Heart right ventricle (tissue), 16 donors: ENCODE measurements around the gene GRPEL1. TPM values are rescaled to one million over a fixed set of nuclear protein-coding genes. Genes with fewer than 3 reads are reported as not detected.
A peak's percentile ranks its signal among the peaks of the same experiment; 100 is the strongest.
"Not testable (repeated sequence)": the region's sequence is repeated elsewhere in the genome, so short reads cannot be mapped to it uniquely, and the experiment has no call there.

ENCODE experiments used
- ATAC-seq, 8 donors: fragments of 200-7000 bp; cut with Tn5 transposase; one replicate each; pipeline ENCODE4 v1.9.1; 2020; ENCODE audit warnings: mild to moderate bottlenecking in 8 of 8, moderate library complexity in 8 of 8, moderate number of reproducible peaks in 1 of 8
- DNase-seq, 2 donors: peaks; one replicate each; pipeline ENCODE4 v3.0.0-alpha.2; 2020
- H3K27ac ChIP-seq, 10 donors: fragments of 200-600 bp; sonication (generic) in 2 of 10; one replicate each; pipeline versions ENCODE4 v1.5.0 to v1.8.0; 2020 to 2022; ENCODE audit warnings: mild to moderate bottlenecking in 3 of 10
- H3K27me3 ChIP-seq, 7 donors: fragments of 200-600 bp; one replicate each; pipeline ENCODE4 v1.8.0; 2021 to 2022; ENCODE audit warnings: mild to moderate bottlenecking in 2 of 7
- H3K36me3 ChIP-seq, 9 donors: fragments of 200-600 bp; sonication (generic) in 1 of 9; one replicate each; pipeline versions ENCODE4 v1.5.0 to v1.8.0; 2020 to 2022; ENCODE audit warnings: mild to moderate bottlenecking in 2 of 9
- H3K4me1 ChIP-seq, 9 donors: fragments of 200-600 bp; sonication (generic) in 1 of 9; one replicate each; pipeline versions ENCODE4 v1.5.0 to v1.8.0; 2020 to 2022; ENCODE audit warnings: mild to moderate bottlenecking in 4 of 9
- H3K4me3 ChIP-seq, 10 donors: fragments of 200-600 bp; sonication (generic) in 2 of 10; one replicate each; pipeline versions ENCODE4 v1.5.0 to v1.8.0; 2020 to 2022; ENCODE audit warnings: mild to moderate bottlenecking in 7 of 10, moderate library complexity in 2 of 10
- H3K9me3 ChIP-seq, 11 donors: fragments of 200-600 bp in 10 of 11; sonication (generic) in 2 of 11; one replicate each; pipeline versions ENCODE4 v1.5.0 to v1.8.0; 2013 to 2022; ENCODE audit warnings: mild to moderate bottlenecking in 2 of 11, control low read depth in 1 of 11, moderate library complexity in 1 of 11
- WGBS, 2 donors: extraction: QIAGEN DNeasy Blood & Tissue Kit; methylation state at CpG; one replicate each; pipeline ENCODE4 v1.1.7; 2013; ENCODE audit warnings: inconsistent platforms in 1 of 2; 5-methylcytosine and 5-hydroxymethylcytosine counted together
- intact Hi-C, 10 donors: fragments of 100-400 bp; cut with DNase I; formaldehyde crosslinking; loops; one replicate each; pipeline versions ENCODE4 v1.11.1 to v1.14.2; 2022
- polyA plus RNA-seq, 2 donors: library from polyadenylated mRNA; stranded (reverse); fragments of 200-250 nt; gene quantifications; one replicate each; pipeline ENCODE4 v1.2.3, GENCODE V29; 2013
- total RNA-seq, 10 donors: library from RNA; stranded (reverse); fragmentation: NEBNext Ultra II Directional in 3 of 10; extraction: Animal tissue kit (Norgen Biotek cat#: 25700) in 3 of 10; gene quantifications; one replicate each; pipeline versions ENCODE4 v1.2.1 to v1.2.4, GENCODE V29; 2021 to 2023
- TF ChIP-seq, protein P1 (sequence below), 9 donors: fragments of 200-600 bp; sonication (generic) in 2 of 9; IDR thresholded peaks; one replicate each; pipeline versions ENCODE4 v1.5.0 to v1.8.0; 2021 to 2022; ENCODE audit warnings: antibody characterized with exemption in 9 of 9, mild to moderate bottlenecking in 5 of 9, moderate library complexity in 1 of 9
- donor health status: Arrhythmogenic right ventricular cardiomyopathy.
- donor health status: ischemic (EF 13 %, LVEDD 7.1; RV severe dilation, severe dysfunction).
- donor health status: healthy with polysubstance abuse.
- donor health status: DM: no; HTN: yes; CAD: no.
- donor health status: DM: no; HTN: no; CAD: no.
- donor health status: ischemic (EF 25% LVEDD 6.9; RV normal size, moderate dysfunction).
- donor health status: ischemic (EF 25% LVEDD 5.7; RV mildly dilated, moderate dysfunction).
- donor health status: healthy.
- donor health status: DM: yes; HTN: yes; CAD: no.
- donor health status: Ischemic cardiomyopathy.
- donor health status: ischemic (EF 35%, LVEDD 5.7; RV mildly dilated, moderate dysfunction).
- donor health status: nonischemic (EF 11% LVEDD 7.7; RV severe dilation, severe dysfunction).
- donor health status: DM: yes; HTN: yes; CAD: no.
- donor health status: PGD.
- donor health status: ischemic (EF 29% LVEDD 5.4; RV normal size, mild dysfunction).
- donor health status: nonischemic (EF 23%, LVEDD 6.1; RV moderate dilation, normal function).

The GRPEL1 gene
- total and polyA plus RNA-seq, 12 donors = 38.7 to 83.3 (median 55.8) TPM

DNA sequence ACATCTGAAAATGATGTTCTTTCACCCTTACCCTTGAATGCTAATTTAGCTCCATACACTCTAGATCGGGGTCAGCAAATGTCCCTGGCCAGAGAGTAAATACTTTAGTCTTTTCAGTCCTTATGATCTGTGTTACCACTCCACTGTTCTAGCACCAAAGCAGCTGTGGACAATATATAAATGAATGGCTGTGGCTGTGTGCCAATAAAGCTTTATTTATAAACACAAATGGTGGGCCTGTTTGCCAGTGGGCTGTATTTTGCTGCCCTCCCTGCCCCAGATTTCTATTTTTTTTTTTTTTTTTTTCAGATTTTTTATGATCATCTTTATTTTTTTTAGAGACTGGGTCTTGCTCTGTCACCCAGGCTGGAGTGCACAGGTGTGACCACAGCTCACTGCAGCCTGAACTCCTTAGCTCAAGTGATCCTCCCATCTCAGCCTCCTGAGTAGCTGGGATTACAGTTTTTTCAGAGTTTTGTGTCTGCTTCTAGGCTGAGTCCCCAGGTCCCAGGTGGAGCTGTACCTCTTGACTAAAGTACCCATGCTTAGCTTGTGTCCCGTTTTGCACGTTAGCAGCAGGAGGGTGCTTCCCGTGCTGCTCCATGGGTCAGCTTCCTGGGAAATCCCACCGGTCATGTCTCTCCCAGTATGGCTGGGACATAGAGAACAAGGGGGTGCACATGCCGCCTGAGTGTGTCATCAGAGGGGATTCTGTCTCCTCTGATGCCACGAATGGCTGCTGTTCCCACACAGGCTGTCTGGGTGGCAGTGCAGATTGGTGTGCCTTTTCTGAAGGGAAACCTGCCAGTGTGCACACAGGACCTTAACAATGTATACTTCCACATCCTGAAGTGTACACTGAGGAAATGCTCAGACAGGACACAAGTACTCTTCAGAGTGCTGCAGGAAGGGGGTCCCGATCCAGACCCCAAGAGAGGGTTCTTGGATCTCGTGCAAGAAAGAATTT lies 16.0 kb upstream of the GRPEL1 start:
- Histone ChIP-seq H3K36me3 (no peaks in the 10 kb centered on the region), H3K9me3 (peaks cover 0 to 11% (median 0%) of the 10 kb centered on the region in 11 donors), H3K27me3 (peaks cover 0 to 55% (median 7%) of the 10 kb centered on the region in 7 donors), H3K4me3 (peak overlapping the region in 7 of 10 donors; percentile 6 to 46 (median 27)), H3K27ac (peak overlapping the region in 7 of 10 donors; percentile 10 to 63 (median 28)), H3K4me1 (peaks cover 0 to 8% (median 0%) of the 10 kb centered on the region in 9 donors)
- DNase-seq (no peak), ATAC-seq (peak in 7 of 8 donors; percentile 29 to 66 (median 43))
- intact Hi-C loops = loop anchor here in 1 of 10 donors (5.0 kb wide), 1 partner anchor 302 kb away; the partner anchor contains the start of gene KIAA0232
- WGBS, 2 donors = 63 to 65% methylated on average over 9 of the region's 9 CpGs
- TF ChIP-seq, protein P1, sequence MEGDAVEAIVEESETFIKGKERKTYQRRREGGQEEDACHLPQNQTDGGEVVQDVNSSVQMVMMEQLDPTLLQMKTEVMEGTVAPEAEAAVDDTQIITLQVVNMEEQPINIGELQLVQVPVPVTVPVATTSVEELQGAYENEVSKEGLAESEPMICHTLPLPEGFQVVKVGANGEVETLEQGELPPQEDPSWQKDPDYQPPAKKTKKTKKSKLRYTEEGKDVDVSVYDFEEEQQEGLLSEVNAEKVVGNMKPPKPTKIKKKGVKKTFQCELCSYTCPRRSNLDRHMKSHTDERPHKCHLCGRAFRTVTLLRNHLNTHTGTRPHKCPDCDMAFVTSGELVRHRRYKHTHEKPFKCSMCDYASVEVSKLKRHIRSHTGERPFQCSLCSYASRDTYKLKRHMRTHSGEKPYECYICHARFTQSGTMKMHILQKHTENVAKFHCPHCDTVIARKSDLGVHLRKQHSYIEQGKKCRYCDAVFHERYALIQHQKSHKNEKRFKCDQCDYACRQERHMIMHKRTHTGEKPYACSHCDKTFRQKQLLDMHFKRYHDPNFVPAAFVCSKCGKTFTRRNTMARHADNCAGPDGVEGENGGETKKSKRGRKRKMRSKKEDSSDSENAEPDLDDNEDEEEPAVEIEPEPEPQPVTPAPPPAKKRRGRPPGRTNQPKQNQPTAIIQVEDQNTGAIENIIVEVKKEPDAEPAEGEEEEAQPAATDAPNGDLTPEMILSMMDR (IDR thresholded peaks at IDR 0.05) = no peak

DNA sequence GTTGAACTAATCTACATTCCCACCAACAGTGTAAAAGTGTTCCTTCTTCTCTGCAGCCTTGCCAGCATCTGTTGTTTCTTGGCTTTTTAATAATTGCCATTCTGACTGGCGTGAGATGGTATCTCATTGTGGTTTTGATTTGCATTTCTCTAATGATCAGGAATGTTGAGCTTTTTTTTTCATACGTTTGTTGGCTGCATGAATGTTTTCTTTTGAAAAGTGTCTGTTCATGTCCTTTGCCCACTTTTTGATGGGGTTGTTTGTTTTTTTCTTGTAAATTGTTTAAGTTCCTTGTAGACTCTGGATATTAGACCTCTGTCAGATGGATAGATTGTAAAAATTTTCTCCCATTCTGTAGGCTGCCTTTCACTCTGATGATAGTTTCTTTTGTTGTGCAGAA lies 12.0 kb upstream of the GRPEL1 start:
- intact Hi-C loops = loop anchor here in 4 of 10 donors (5.0 to 10.0 kb wide), 5 partner anchors 95 to 355 kb away; partner anchors contain the start of genes KIAA0232 (in 1 of the 4) and TBC1D14 (in 1 of the 4)
- ATAC-seq, DNase-seq, H3K4me1 ChIP-seq, H3K9me3 ChIP-seq, H3K36me3 ChIP-seq, H3K4me3 ChIP-seq, H3K27ac ChIP-seq: not testable (repeated sequence)
- 83 to 88% methylated on average over 2 of the region's 2 CpGs for WGBS, 2 donors
- peaks cover 0 to 34% (median 7%) of the 10 kb centered on the region in 7 donors for H3K27me3 ChIP-seq

DNA sequence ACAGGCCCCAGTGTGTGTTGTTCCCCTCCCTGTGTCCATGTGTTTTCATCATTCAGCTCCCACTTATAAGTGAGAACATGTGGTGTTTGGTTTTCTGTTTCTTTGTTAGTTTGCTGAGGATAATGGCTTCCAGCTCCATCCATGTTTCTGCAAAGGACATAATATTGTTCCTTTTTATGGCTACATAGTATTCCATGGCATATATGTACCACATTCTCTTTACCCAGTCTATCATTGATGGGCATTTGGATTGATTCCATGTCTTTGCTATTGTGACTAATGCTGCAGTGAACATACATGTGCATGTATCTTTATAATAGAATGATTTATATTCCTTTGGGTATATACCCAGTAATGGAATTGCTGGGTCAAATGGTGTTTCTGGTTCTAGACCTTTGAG lies 11.6 kb upstream of the GRPEL1 start:
- H3K27me3 ChIP-seq = peaks cover 0 to 29% (median 5%) of the 10 kb centered on the region in 7 donors
- H3K4me3 ChIP-seq, H3K9me3 ChIP-seq, ATAC-seq, H3K27ac ChIP-seq, H3K4me1 ChIP-seq, DNase-seq, H3K36me3 ChIP-seq: not testable (repeated sequence)
- intact Hi-C loops = loop anchor here in 3 of 10 donors (10.0 kb wide), 4 partner anchors 95 to 355 kb away; partner anchors contain the start of gene TBC1D14 (in 1 of the 3)

DNA sequence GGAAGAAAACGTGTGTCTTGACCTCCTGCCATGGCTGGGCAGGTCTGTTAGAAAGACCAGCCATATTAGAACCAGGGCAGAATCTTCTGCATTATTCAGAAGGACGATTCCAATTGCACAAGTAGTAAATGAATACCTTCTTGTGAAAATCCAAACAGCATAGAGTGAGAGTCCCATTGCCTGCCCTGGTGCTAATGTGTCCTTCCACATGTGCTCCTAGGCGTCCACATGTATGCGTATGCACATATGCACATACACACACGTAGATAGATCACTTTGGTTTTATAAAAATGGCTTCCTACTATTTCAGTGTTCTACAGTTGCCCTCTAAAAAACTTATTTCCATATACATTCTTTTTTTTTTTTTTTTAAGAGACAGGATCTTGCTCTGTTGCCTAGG lies 10.2 kb upstream of the GRPEL1 start:
- ATAC-seq (no peak), DNase-seq (no peak)
- 88 to 90% methylated on average over 5 of the region's 5 CpGs for WGBS, 2 donors
- peaks cover 0 to 5% (median 0%) of the 10 kb centered on the region in 9 donors for H3K4me1 ChIP-seq
- H3K27me3 ChIP-seq = peaks cover 0 to 15% (median 0%) of the 10 kb centered on the region in 7 donors
- H3K9me3 ChIP-seq = peaks cover 0 to 5% (median 0%) of the 10 kb centered on the region in 11 donors
- TF ChIP-seq, protein P1 (IDR thresholded peaks at IDR 0.05) = no peak
- no peaks in the 10 kb centered on the region for H3K36me3 ChIP-seq
- no peak overlapping the region for H3K27ac ChIP-seq
- H3K4me3 ChIP-seq = no peak overlapping the region
- intact Hi-C loops = loop anchor here in 3 of 10 donors (10.0 kb wide), 4 partner anchors 93 to 353 kb away; partner anchors contain the start of gene TBC1D14 (in 1 of the 3)

DNA sequence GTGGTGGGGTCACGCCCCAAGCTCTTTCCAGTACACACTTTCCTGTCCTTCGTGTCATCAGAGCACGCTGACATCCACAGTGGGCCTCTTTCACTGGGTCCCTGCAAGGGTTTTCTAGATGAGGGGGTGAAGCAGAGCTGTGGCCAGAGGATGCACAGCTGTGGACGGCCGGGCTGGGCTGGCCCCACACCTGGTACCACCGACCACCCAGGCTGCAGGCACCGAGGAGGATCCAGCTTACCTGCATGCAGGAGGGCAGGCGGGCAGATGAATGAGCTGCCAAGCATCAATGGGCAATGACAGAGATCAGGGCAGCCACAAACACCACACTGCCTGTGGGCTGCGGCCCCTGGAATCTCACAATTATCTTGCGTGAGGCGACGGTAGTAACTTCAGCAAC lies 9.5 kb upstream of the GRPEL1 start:
- Histone ChIP-seq H3K27ac (no peak overlapping the region), H3K4me3 (no peak overlapping the region), H3K9me3 (peaks cover 0 to 5% (median 0%) of the 10 kb centered on the region in 11 donors), H3K27me3 (peaks cover 0 to 8% (median 0%) of the 10 kb centered on the region in 7 donors), H3K36me3 (no peaks in the 10 kb centered on the region), H3K4me1 (peaks cover 0 to 5% (median 0%) of the 10 kb centered on the region in 9 donors)
- no peak for ATAC-seq
- intact Hi-C loops = loop anchor here in 3 of 10 donors (10.0 kb wide), 4 partner anchors 93 to 353 kb away; partner anchors contain the start of gene TBC1D14 (in 1 of the 3)
- TF ChIP-seq, protein P1 (IDR thresholded peaks at IDR 0.05) = no peak
- WGBS, 2 donors = 88 to 91% methylated on average over 12 of the region's 12 CpGs
- no peak for DNase-seq
